SK-N-SH (cell line): ENCODE measurements around the gene ATP5F1E. TPM values are rescaled to one million over a fixed set of nuclear protein-coding genes. Genes with fewer than 3 reads are reported as not detected.

Experiments
- CTCF ChIA-PET: fragments of 300-600, 350-600 bp; formaldehyde crosslinking; extraction: SDS; loops from one replicate; lab custom pipeline; 2021; lab: Yijun Ruan, JAX
- POLR2A ChIA-PET: fragments of 350-600 bp; sonication (Branson Sonifier 250); formaldehyde crosslinking; extraction: SDS; loops from one replicate; lab custom pipeline; 2020; ENCODE audit warnings: antibody characterized with exemption, inconsistent platforms; lab: Yijun Ruan, JAX
- DNase-seq: peaks from one replicate; pipeline ENCODE4 v3.0.0; 2012
- H2AFZ ChIP-seq: fragments of 200-600 bp; sonication (generic); 2 replicates; pipeline ENCODE4 v1.8.1; 2016; ENCODE audit warnings: antibody characterized with exemption, mild to moderate bottlenecking, low read depth
- H3F3A ChIP-seq: fragments of 200-600 bp; sonication (generic); replicated peaks from 2 replicates; pipeline ENCODE3; 2016; ENCODE audit warnings: antibody characterized with exemption, mild to moderate bottlenecking; ENCODE audit not compliant: insufficient read depth
- H3K27ac ChIP-seq, 2 experiments: fragments of 200-500 bp in 1 of 2; fragments of 200-600 bp in 1 of 2; sonication (Bioruptor generic) in 1 of 2; sonication (generic), shearing (Covaris generic) in 1 of 2; 2 replicates each; pipeline versions ENCODE4 v1.5.1 to v1.6.1; 2014 to 2016; ENCODE audit warnings: low read depth in 2 of 2, inconsistent platforms in 1 of 2, low read length in 1 of 2, mild to moderate bottlenecking in 1 of 2, mixed read lengths in 1 of 2
- H3K27me3 ChIP-seq: fragments of 200-600 bp; sonication (generic), shearing (Covaris generic); 2 replicates; pipeline ENCODE4 v1.6.1; 2016; ENCODE audit warnings: mixed run types; ENCODE audit not compliant: insufficient read depth
- H3K36me3 ChIP-seq, 2 experiments: fragments of 200-500 bp in 1 of 2; fragments of 200-600 bp in 1 of 2; sonication (Bioruptor generic) in 1 of 2; sonication (generic) in 1 of 2; replicated peaks in 1 of 2; 2 replicates each; pipeline versions ENCODE3 to v1.5.1; 2014 to 2016; ENCODE audit warnings: low read length in 1 of 2, mild to moderate bottlenecking in 1 of 2; ENCODE audit not compliant: insufficient read depth in 2 of 2, control insufficient read depth in 1 of 2
- H3K4me1 ChIP-seq, 2 experiments: fragments of 200-500 bp in 1 of 2; fragments of 200-600 bp in 1 of 2; sonication (Bioruptor generic) in 1 of 2; sonication (generic), shearing (Covaris generic) in 1 of 2; 2 replicates each; pipeline versions ENCODE4 v1.5.1 to v1.6.1; 2014 to 2016; ENCODE audit warnings: low read depth in 1 of 2, low read length in 1 of 2, mixed run types in 1 of 2; ENCODE audit not compliant: insufficient read depth in 2 of 2, control insufficient read depth in 1 of 2
- H3K4me2 ChIP-seq: fragments of 200-600 bp; sonication (generic), shearing (Covaris generic); 2 replicates; pipeline ENCODE4 v1.6.1; 2017; ENCODE audit warnings: mixed run types
- H3K4me3 ChIP-seq, 2 experiments: fragments of 200-500 bp in 1 of 2; fragments of 200-600 bp in 1 of 2; sonication (Bioruptor generic) in 1 of 2; sonication (generic), shearing (Covaris generic) in 1 of 2; 2 replicates each; pipeline versions ENCODE4 v1.5.1 to v1.8.1; 2014 to 2016; ENCODE audit warnings: low read depth in 2 of 2, inconsistent platforms in 1 of 2, low read length in 1 of 2, mild to moderate bottlenecking in 1 of 2, mixed read lengths in 1 of 2, moderate library complexity in 1 of 2
- H3K79me2 ChIP-seq: fragments of 200-600 bp; sonication (generic); 2 replicates; pipeline ENCODE4 v1.8.1; 2017; ENCODE audit warnings: mild to moderate bottlenecking; ENCODE audit not compliant: insufficient read depth
- H3K9ac ChIP-seq: fragments of 200-600 bp; sonication (generic); 2 replicates; pipeline ENCODE4 v1.6.1; 2017; ENCODE audit warnings: mixed run types
- H3K9me2 ChIP-seq: fragments of 200-600 bp; sonication (generic); 2 replicates; pipeline ENCODE4 v1.6.1; 2017; ENCODE audit warnings: mixed run types
- H3K9me3 ChIP-seq: fragments of 200-600 bp; sonication (generic); 2 replicates; pipeline ENCODE4 v1.6.1; 2017; ENCODE audit warnings: mixed run types, mild to moderate bottlenecking, moderate library complexity
- H4K20me1 ChIP-seq: fragments of 200-600 bp; sonication (generic); 2 replicates; pipeline ENCODE4 v1.6.1; 2017; ENCODE audit warnings: mild to moderate bottlenecking, mixed run types; ENCODE audit not compliant: insufficient read depth
- CHD2 ChIP-seq: fragments of 150-350 bp; IDR thresholded peaks from 2 replicates; pipeline ENCODE4 v1.6.1; 2018; ENCODE audit warnings: low read length; ENCODE audit not compliant: partially characterized antibody
- ELF1 ChIP-seq: IDR thresholded peaks from 2 replicates; pipeline ENCODE4 v1.4.0; 2012
- EP300 ChIP-seq, 2 experiments: IDR thresholded peaks; 2 replicates each; pipeline versions ENCODE4 v1.4.0 to v1.6.1; 2012; ENCODE audit warnings: borderline replicate concordance in 1 of 2, low read depth in 1 of 2, low read length in 1 of 2
- EZH2phosphoT487 ChIP-seq: fragments of 200-600 bp; sonication (generic); IDR thresholded peaks from 2 replicates; pipeline ENCODE4 v1.6.1; 2017; ENCODE audit warnings: low read depth, mixed run types, mild to moderate bottlenecking, antibody characterized with exemption, moderate library complexity, borderline replicate concordance
- FOSL2 ChIP-seq: IDR thresholded peaks from 2 replicates; pipeline ENCODE4 v1.4.0; 2012; ENCODE audit warnings: low read depth, mild to moderate bottlenecking, moderate library complexity, borderline replicate concordance
- GATA2 ChIP-seq: sonication (generic); formaldehyde crosslinking; IDR thresholded peaks from 2 replicates; pipeline ENCODE4 v1.5.0; 2020; ENCODE audit warnings: mild to moderate bottlenecking, missing genetic modification reagents
- JUND ChIP-seq: IDR thresholded peaks from 2 replicates; pipeline ENCODE4 v1.4.0; 2012
- MEF2A ChIP-seq: IDR thresholded peaks from 2 replicates; pipeline ENCODE4 v1.4.0; 2012; ENCODE audit warnings: low read depth, borderline replicate concordance
- NFIC ChIP-seq: IDR thresholded peaks from 2 replicates; pipeline ENCODE4 v1.4.0; 2012; ENCODE audit warnings: borderline replicate concordance
- NRF1 ChIP-seq: IDR thresholded peaks from 2 replicates; pipeline ENCODE4 v1.6.1; 2012; ENCODE audit warnings: low read depth, mild to moderate bottlenecking, low read length
- RAD21 ChIP-seq: IDR thresholded peaks from 2 replicates; pipeline ENCODE4 v1.6.1; 2012; ENCODE audit warnings: mild to moderate bottlenecking, low read length
- RXRA ChIP-seq: IDR thresholded peaks from 2 replicates; pipeline ENCODE4 v1.4.0; 2012; ENCODE audit warnings: low read depth, mild to moderate bottlenecking, borderline replicate concordance
- SMC3 ChIP-seq: IDR thresholded peaks from 2 replicates; pipeline ENCODE4 v1.6.1; 2012; ENCODE audit warnings: low read depth, low read length, improper control_type of control experiment
- TCF12 ChIP-seq: IDR thresholded peaks from 2 replicates; pipeline ENCODE4 v1.4.0; 2012
- TEAD4 ChIP-seq: IDR thresholded peaks from 2 replicates; pipeline ENCODE4 v1.4.0; 2012; ENCODE audit warnings: mild to moderate bottlenecking, borderline replicate concordance; ENCODE audit not compliant: insufficient read depth
- WGBS: methylation state at CpG from one replicate; pipeline ENCODE4 v1.1.6; 2017; ENCODE audit warnings: low lambda C conversion rate; 5-methylcytosine and 5-hydroxymethylcytosine counted together
- polyA plus RNA-seq, 3 experiments: library from polyadenylated mRNA; depleted of rRNA; stranded (reverse); fragments of >200 nt; gene quantifications; 2 replicates each; pipeline ENCODE4 v1.2.3, GENCODE V29; 2012

ATP5F1E gene
- polyA plus RNA-seq, 1 of the 3 experiments (the other 2 are of a cell fraction) = 60.8 TPM

GRCh38 chr20:59001449-59002171, 30.5 kb downstream of the ATP5F1E start (continued):
- TF ChIP-seq MEF2A = no peak
- TF ChIP-seq SMC3 = no peak
- TF ChIP-seq CHD2 = no peak
- no peak for TF ChIP-seq GATA2 (CRISPR knock-in tag)
- no peak for TF ChIP-seq RXRA

GRCh38 chr20:59001068-59001448, 31.1 kb downstream of the ATP5F1E start:
- H3K27ac ChIP-seq = no peak overlapping the region
- H3K9me2 ChIP-seq = no peaks in the 10 kb centered on the region
- H4K20me1 ChIP-seq = no peaks in the 10 kb centered on the region
- 89% methylated on average over 12 of the region's 13 CpGs for WGBS
- CTCF ChIA-PET = interaction anchor here (1.3 kb wide), 2 partner anchors 14 to 122 kb away, joined by 3 to 4 read pairs; no protein-coding TSS in a partner anchor
- no peak overlapping the region for H3K4me2 ChIP-seq
- H3K9me3 ChIP-seq = no peaks in the 10 kb centered on the region
- H3K27me3 ChIP-seq = no peaks in the 10 kb centered on the region
- H2AFZ ChIP-seq = no peak overlapping the region
- no peak for DNase-seq
- H3K4me3 ChIP-seq = no peak overlapping the region
- no peak overlapping the region for H3K9ac ChIP-seq
- no peaks in the 10 kb centered on the region for H3F3A ChIP-seq
- TF ChIP-seq NFIC = no peak
- no peak for TF ChIP-seq TEAD4
- no peak for TF ChIP-seq EZH2phosphoT487
- no peak for TF ChIP-seq SMC3
- TF ChIP-seq FOSL2 = no peak
- TF ChIP-seq RAD21 = no peak
- POLR2A ChIA-PET = no interaction called here
- H3K4me1 ChIP-seq = peaks cover 0 to 3% of the 10 kb centered on the region in 2 experiments; a peak in 1 of 4 replicates
- peaks cover 0 to 2% of the 10 kb centered on the region in 2 experiments for H3K36me3 ChIP-seq
- H3K79me2 ChIP-seq = no peaks in the 10 kb centered on the region

GRCh38 chr20:59000326-59000725, 31.8 kb downstream of the ATP5F1E start:
- no peak overlapping the region for H3K4me3 ChIP-seq
- H4K20me1 ChIP-seq = no peaks in the 10 kb centered on the region
- no peaks in the 10 kb centered on the region for H3K27me3 ChIP-seq
- no peak overlapping the region for H3K4me2 ChIP-seq
- ChIA-PET CTCF (interaction anchor here (1.3 kb wide), 1 partner anchor 121 kb away, joined by 3 read pairs; no protein-coding TSS in a partner anchor), POLR2A (interaction anchor here (1.9 kb wide), 1 partner anchor 12 kb away, joined by 6 read pairs; no protein-coding TSS in a partner anchor)
- no peaks in the 10 kb centered on the region for H3F3A ChIP-seq
- 92% methylated on average over 3 of the region's 3 CpGs for WGBS
- no peak for TF ChIP-seq EP300 (IDR thresholded peaks at IDR 0.05; ENCODE audit: borderline replicate concordance in 1 of 2, low read depth in 1 of 2, low read length in 1 of 2)
- no peak for TF ChIP-seq JUND
- TF ChIP-seq RXRA = no peak
- no peak for TF ChIP-seq ELF1
- TF ChIP-seq NRF1 = no peak
- TF ChIP-seq TCF12 = no peak
- TF ChIP-seq SMC3 = no peak
- H3K79me2 ChIP-seq = no peaks in the 10 kb centered on the region
- H2AFZ ChIP-seq = no peak overlapping the region
- H3K9me2 ChIP-seq = no peaks in the 10 kb centered on the region
- H3K4me1 ChIP-seq = peaks cover 0 to 3% of the 10 kb centered on the region in 2 experiments; a peak in 1 of 4 replicates
- no peak for DNase-seq
- no peaks in the 10 kb centered on the region for H3K9me3 ChIP-seq
- H3K9ac ChIP-seq = no peak overlapping the region
- H3K36me3 ChIP-seq = peaks cover 4 to 8% of the 10 kb centered on the region in 2 experiments
- H3K27ac ChIP-seq = no peak overlapping the region
